ENCODE data around the gene FAM81B. TPM values are rescaled to one million over a fixed set of nuclear protein-coding genes. Genes with fewer than 3 reads are reported as not detected.
"Not testable (repeated sequence)": the region's sequence is repeated elsewhere in the genome, so short reads cannot be mapped to it uniquely, and the experiment has no call there.

FAM81B gene
- total RNA-seq, 2 experiments from 2014 or later = not detected

DNA sequence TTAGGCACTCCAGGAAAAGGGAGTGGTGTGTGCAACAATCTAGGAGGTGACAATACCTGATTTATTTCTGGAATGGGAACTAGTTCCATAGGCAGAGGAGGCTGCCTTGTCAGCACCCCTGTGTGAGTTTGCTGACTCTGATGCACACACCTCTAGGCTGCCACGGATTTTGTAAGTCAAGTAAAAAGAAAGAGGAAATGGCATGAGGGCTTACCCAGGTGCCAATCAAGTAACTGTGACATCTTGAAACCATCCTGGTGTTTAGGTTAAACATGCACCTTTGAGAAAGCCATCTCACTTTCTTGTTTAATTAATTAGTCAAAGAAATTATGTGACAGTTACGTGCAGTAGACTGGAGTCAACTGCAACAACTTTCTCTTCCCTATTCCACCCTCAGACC, 32.3 kb upstream of the FAM81B start:
- DNase-seq (ENCODE audit: low spot score) = no peak
- Histone ChIP-seq H3K27ac (ENCODE audit: low read depth, low read length, poor library complexity, severe bottlenecking) (no peak overlapping the region), H3K9me2 (ENCODE audit: insufficient read depth, low read length) (no peaks in the 10 kb centered on the region), H3K9me3 (ENCODE audit: low read length) (no peaks in the 10 kb centered on the region), H3K4me3 (ENCODE audit: low read depth, low read length, poor library complexity, severe bottlenecking) (no peak overlapping the region), H2AFZ (ENCODE audit: low read length) (no peak overlapping the region), H3K36me3 (ENCODE audit: insufficient read depth, low read length) (no peaks in the 10 kb centered on the region), H3K4me1 (ENCODE audit: insufficient read depth, low read length, poor library complexity, severe bottlenecking) (no peaks in the 10 kb centered on the region), H3K79me2 (ENCODE audit: insufficient read depth, low read depth, low read length) (no peaks in the 10 kb centered on the region), H4K20me1 (ENCODE audit: insufficient read depth, low read length) (no peaks in the 10 kb centered on the region), H3K4me2 (ENCODE audit: low read length) (no peak overlapping the region)
- BruUV-seq (replicated peaks) = no TSS peak
- intact Hi-C loops (cut with micrococcal nuclease; ENCODE audit: unreplicated experiment) = no loop called here
- ChIA-PET CTCF (ENCODE audit: unreplicated experiment) (no interaction called here), POLR2A (no interaction called here)
- TF ChIP-seq, protein P1, sequence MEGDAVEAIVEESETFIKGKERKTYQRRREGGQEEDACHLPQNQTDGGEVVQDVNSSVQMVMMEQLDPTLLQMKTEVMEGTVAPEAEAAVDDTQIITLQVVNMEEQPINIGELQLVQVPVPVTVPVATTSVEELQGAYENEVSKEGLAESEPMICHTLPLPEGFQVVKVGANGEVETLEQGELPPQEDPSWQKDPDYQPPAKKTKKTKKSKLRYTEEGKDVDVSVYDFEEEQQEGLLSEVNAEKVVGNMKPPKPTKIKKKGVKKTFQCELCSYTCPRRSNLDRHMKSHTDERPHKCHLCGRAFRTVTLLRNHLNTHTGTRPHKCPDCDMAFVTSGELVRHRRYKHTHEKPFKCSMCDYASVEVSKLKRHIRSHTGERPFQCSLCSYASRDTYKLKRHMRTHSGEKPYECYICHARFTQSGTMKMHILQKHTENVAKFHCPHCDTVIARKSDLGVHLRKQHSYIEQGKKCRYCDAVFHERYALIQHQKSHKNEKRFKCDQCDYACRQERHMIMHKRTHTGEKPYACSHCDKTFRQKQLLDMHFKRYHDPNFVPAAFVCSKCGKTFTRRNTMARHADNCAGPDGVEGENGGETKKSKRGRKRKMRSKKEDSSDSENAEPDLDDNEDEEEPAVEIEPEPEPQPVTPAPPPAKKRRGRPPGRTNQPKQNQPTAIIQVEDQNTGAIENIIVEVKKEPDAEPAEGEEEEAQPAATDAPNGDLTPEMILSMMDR (conservative IDR thresholded peaks at IDR 0.05; ENCODE audit: low read length) = no peak
- TF ChIP-seq EZH2phosphoT487 (IDR thresholded peaks at IDR 0.05; ENCODE audit: borderline replicate concordance, low read depth, low read length) = no peak

DNA sequence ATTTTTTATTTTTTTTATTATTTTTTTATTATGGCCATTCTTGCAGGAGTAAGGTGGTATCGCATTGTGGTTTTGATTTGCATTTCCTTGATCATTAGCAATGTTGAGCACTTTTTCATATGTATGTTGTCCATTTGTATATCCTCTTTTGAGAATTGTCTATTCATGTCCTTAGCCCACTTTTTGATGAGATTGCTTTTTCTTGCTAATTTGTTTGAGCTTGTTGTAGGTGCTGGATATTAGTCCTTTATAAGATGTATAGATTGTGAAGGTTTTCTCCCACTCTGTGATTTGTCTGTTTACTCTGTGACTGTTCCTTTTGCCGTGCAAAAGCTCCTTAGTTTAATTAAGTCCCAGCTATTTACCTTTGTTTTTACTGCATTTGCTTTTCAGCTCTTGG, 30.5 kb upstream of the FAM81B start:
- intact Hi-C loops (cut with micrococcal nuclease; ENCODE audit: unreplicated experiment) = not testable (repeated sequence)

DNA sequence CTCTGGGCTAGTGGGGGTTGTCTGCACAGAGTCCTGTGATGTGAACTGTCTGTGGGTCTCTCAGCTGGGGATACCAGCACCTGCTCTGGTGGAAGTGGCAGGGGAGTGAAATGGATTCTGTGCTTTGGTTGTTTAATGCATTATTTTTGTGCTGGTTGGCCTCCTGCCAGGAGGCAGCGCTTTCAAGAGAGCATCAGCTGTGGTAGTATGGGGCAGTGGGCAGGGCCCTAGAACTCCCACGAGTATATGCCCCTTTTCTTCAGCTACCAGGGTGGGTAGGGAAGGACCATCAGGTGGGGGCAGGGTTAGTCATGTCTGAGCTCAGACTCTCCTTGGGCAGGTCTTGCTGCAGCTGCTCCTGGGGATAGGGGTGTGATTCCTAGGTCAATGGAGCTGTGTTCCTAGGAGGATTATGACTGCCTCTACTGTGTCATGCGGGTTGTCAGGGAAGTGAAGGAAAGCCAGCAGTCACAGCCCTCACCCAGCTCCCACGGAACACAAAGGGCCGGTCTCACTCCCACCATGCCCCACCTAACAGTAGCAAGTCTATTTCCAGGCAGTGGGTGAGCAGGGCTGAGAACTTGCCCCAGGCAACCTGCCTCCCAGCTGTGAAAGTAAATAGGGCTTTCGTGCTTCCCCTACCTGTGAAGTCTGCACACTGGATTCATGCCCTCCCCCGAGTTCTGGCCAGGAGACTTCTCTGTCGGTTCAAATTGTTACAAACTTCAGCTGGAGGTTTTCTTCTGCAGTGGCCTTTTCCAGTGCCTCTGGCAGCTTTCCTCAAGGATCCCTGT, 25.7 kb upstream of the FAM81B start:
- Histone ChIP-seq H3K4me3 (ENCODE audit: low read depth, low read length, poor library complexity, severe bottlenecking) (no peak overlapping the region), H3K4me2 (ENCODE audit: low read length) (no peak overlapping the region), H2AFZ (ENCODE audit: low read length) (no peak overlapping the region), H3K9me3 (ENCODE audit: low read length) (no peaks in the 10 kb centered on the region), H3K79me2 (ENCODE audit: insufficient read depth, low read depth, low read length) (no peaks in the 10 kb centered on the region), H3K9me2 (ENCODE audit: insufficient read depth, low read length) (no peaks in the 10 kb centered on the region), H3K36me3 (ENCODE audit: insufficient read depth, low read length) (no peaks in the 10 kb centered on the region), H3K4me1 (ENCODE audit: insufficient read depth, low read length, poor library complexity, severe bottlenecking) (no peaks in the 10 kb centered on the region), H3K27ac (ENCODE audit: low read depth, low read length, poor library complexity, severe bottlenecking) (no peak overlapping the region), H4K20me1 (ENCODE audit: insufficient read depth, low read length) (no peaks in the 10 kb centered on the region)
- no peak for TF ChIP-seq EZH2phosphoT487 (IDR thresholded peaks at IDR 0.05; ENCODE audit: borderline replicate concordance, low read depth, low read length)
- TF ChIP-seq, protein P1 (conservative IDR thresholded peaks at IDR 0.05; ENCODE audit: low read length) = no peak
- POLR2A ChIA-PET = interaction anchor here (1.1 kb wide), 1 partner anchor 217 kb away, joined by 3 read pairs; no protein-coding TSS in a partner anchor
- DNase-seq (ENCODE audit: low spot score) = no peak
- CTCF ChIA-PET (ENCODE audit: unreplicated experiment) = no interaction called here
- no TSS peak for BruUV-seq (replicated peaks)
- intact Hi-C loops (cut with micrococcal nuclease; ENCODE audit: unreplicated experiment) = no loop called here

More for the DNA sequence above, 30.5 kb upstream of the FAM81B start:
- H2AFZ ChIP-seq (ENCODE audit: low read length); H4K20me1 ChIP-seq (ENCODE audit: insufficient read depth, low read length); H3K27ac ChIP-seq (ENCODE audit: low read depth, low read length, poor library complexity, severe bottlenecking); H3K9me2 ChIP-seq (ENCODE audit: insufficient read depth, low read length); POLR2A ChIA-PET; H3K4me1 ChIP-seq (ENCODE audit: insufficient read depth, low read length, poor library complexity, severe bottlenecking); H3K4me3 ChIP-seq (ENCODE audit: low read depth, low read length, poor library complexity, severe bottlenecking); H3K79me2 ChIP-seq (ENCODE audit: insufficient read depth, low read depth, low read length); H3K36me3 ChIP-seq (ENCODE audit: insufficient read depth, low read length); DNase-seq (ENCODE audit: low spot score); BruUV-seq (replicated peaks); H3K4me2 ChIP-seq (ENCODE audit: low read length); CTCF ChIA-PET (ENCODE audit: unreplicated experiment); H3K9me3 ChIP-seq (ENCODE audit: low read length): not testable (repeated sequence)

Measured in OCI-LY7 (cell line).